GM06990 (cell line): ENCODE data around the gene DNAJB1.
A peak's percentile ranks its signal among the peaks of the same experiment; 100 is the strongest.

Experiments
- DNase-seq: peaks from one replicate; pipeline ENCODE4 v3.0.0-alpha.2; 2011; ENCODE audit not compliant: insufficient read length; ENCODE audit errors: extremely low read depth
- H3K27me3 ChIP-seq: replicated peaks from 2 replicates; pipeline ENCODE4 v1.6.0; 2011; ENCODE audit warnings: low read length; ENCODE audit not compliant: control insufficient read depth, insufficient read depth
- H3K36me3 ChIP-seq: 2 replicates; pipeline ENCODE4 v1.5.1; 2011; ENCODE audit warnings: low read length; ENCODE audit not compliant: control insufficient read depth, insufficient read depth
- H3K4me3 ChIP-seq: replicated peaks from 2 replicates; pipeline ENCODE4 v1.5.1; 2011; ENCODE audit warnings: low read depth, mild to moderate bottlenecking, control low read depth, low read length
- CTCF ChIP-seq: IDR thresholded peaks from 2 replicates; pipeline ENCODE4 v1.5.1; 2011; ENCODE audit warnings: low read length, control low read depth, mild to moderate bottlenecking, inconsistent platforms; ENCODE audit not compliant: insufficient read depth, poor library complexity, severe bottlenecking

Gene DNAJB1

DNA sequence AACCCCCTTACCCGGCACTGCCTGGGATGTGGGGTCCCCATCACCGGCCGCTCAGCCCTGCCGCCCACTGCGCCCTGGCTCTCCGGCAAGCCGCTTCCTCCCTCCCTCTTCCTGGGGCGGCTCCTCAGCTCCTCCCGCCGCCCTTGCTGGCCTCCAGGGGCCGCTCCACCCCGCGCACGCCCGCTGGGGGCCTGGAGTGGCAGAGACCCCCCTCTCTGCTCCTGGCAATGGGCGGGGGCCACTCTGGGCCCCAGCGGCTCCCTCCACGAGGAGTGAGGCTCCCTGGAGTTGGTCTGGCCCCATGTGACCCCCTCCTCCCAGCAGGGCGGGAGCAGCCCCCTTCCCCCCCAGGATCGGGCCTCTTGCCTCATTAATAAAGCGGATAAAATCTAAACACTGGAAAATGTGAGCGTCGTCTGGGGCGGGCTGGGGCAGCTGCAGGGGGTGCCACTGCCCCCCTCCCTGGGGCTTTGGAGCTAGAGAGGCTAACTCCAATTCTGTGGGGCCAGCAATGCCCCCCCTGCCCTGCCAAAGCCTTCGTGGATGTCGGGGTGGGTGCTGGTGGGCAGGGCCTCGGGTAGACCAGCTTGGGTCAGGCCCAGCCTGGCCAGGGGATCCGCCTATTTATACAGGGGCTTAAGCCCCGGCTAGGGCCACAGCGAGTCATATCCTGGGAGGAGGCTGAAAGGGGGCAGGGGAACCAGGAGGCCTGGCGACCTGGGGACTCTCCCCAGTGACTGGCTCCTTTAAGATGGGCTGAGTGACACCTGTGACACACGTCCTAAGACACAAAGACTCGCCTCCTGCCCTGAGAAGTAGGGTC lies 42.7 kb downstream of the DNAJB1 start, which contains the start of gene PTGER1:
TSS of gene PTGER1 (minus strand) at position 104 of the 823 bp plus-strand sequence. CDS start 1,034 bp downstream, outside the sequence.
- TF ChIP-seq CTCF: peak; percentile 48
- no peak within 1 kb of the TSS for H3K4me3 ChIP-seq
- no peak for DNase-seq
- peaks cover under 1% of the 10 kb centered on the region for H3K36me3 ChIP-seq
- H3K27me3 ChIP-seq: peaks cover 1% of the 10 kb centered on the region; the same call in 1 of the 2 replicates

DNA sequence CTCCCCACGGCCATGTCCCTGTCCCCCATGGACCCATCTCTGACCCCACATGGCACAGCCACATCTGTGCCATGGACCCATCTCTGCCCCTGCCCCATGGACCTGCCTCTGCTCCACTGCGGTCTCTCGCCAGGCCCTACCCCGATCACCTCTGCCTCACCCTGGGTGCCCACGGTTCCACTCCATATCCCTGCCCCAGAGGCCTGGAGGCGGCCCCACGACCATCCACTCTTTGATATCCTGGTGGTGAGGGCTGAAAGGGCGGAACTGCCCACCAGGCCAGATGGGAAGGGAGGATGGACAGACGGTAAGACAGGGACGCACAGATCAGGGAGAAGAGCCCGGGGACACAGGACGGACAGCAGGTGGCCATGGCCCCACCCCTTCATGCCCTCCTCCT lies 43.4 kb downstream of the DNAJB1 start:
- peaks cover 6% of the 10 kb centered on the region for H3K36me3 ChIP-seq
- no peak overlapping the region for H3K4me3 ChIP-seq
- DNase-seq: no peak
- peaks cover 1% of the 10 kb centered on the region; the same call in 1 of the 2 replicates for H3K27me3 ChIP-seq
- no peak for TF ChIP-seq CTCF

DNA sequence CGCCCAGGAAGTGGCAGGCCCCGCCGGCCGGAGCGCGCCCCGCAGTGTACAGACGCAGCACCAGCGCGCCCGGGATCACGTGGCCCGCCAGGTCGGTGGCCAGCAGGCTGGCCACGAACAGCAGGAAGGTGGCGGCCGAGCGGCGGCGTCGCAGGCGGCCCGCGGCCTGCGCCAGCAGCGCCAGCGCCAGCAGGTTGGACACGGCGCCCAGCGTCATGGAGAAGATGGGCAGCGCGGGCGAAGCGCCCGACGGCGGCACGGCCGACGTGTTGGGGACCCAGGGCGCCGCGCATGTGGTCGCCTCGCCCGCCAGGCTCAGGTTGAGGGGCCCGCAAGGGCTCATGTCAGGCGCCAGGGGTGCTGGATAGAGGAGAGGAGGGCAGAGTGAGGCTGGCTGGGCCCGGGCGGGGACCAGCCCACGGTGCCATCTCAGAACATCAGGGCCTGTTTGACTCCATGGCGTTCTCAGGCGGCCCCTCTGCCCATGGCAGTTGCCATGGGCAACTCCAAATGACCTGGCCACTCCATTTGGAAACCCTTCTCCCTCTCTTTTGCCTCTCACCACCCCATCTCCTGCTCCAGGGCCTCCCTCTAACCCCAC lies 44.1 kb downstream of the DNAJB1 start:
- DNase-seq: no peak
- peaks cover 10% of the 10 kb centered on the region for H3K36me3 ChIP-seq
- H3K27me3 ChIP-seq: peaks cover 1% of the 10 kb centered on the region; the same call in 1 of the 2 replicates
- TF ChIP-seq CTCF: no peak
- H3K4me3 ChIP-seq: no peak overlapping the region

DNA sequence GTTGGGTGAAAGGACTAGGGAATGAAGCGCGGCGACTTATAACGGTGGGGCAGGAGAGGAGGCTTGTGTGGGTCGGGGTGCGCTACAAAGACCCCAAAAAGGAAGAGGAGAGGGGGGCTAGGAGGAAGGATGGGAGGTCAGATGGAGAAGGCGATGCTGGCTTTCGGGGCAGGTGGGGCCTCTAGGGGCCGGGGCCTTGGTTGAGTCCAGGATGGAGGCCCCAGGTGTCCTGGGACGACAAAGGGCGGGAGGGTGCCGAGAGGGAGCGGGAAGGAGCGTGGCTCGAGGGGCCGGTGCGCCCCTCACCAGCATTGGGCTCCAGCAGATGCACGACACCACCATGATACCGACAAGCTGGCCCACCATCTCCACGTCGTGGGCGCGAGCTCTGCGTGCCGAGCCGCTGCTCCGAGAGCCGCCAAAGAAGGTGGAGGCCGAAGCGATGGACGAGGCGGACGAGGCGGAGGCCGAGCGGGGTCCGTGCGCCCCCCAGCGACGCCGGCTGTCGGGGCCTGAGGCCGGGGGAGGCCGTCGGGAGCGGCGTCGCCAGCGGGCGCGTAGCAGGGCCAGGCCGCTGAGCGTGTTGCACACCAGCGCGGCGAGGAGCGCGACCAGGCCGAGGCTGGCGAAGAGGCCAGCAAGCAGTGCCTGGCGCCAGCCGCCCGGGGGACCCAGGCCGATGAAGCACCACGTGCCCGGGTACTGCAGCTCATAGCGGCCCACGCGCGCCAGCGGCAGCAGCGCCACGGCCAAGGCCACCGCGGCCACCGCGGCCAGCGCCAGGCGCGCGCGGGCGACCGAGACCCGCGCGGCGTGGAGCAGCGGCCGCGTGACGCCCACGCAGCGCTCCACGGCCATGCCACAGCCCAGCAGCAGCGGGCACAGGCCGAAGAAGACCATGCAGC lies 44.9 kb downstream of the DNAJB1 start:
- Histone ChIP-seq H3K4me3 (no peak overlapping the region), H3K27me3 (peaks cover 1% of the 10 kb centered on the region; the same call in 1 of the 2 replicates), H3K36me3 (peaks cover 13% of the 10 kb centered on the region)
- DNase-seq: no peak
- TF ChIP-seq CTCF: no peak

DNA sequence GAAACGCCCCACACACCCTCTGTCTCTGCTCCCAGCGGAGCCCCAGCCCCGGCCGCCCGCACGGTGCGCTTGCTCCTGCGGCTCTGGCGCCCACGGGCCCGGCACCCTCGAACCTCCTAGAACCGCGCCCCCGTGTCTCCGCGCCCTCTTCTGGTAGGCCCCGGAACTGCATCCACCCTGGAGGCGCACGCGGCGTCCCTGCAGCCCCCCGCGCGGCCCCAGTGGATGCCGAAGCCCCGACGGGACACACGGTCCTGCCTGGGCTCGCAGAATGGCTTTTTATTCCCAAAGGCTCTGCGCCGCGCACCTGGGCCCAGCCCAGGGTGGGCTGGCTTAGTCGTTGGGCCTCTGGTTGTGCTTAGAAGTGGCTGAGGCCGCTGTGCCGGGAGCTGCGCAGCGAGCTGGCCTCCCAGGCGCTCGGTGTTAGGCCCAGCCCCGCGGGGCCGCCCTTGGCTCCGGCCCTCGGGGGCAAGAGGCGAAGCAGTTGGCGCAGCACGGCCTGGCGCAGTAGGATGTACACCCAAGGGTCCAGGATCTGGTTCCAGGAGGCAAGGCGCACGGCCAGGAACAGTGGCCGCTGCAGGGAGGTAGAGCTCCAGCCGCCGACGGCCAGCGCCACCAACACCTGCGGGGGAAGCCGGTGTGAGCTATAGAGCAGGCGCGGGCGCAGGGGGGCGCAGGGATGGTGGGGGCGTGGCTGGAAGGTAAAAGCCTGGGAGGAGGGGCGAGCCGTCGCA lies 45.8 kb downstream of the DNAJB1 start:
- Histone ChIP-seq H3K36me3 (peaks cover 18% of the 10 kb centered on the region), H3K27me3 (peaks cover 1% of the 10 kb centered on the region; the same call in 1 of the 2 replicates), H3K4me3 (no peak overlapping the region)
- peak; percentile 96 for TF ChIP-seq CTCF
- peak; percentile 75 for DNase-seq
